NCI-H1105 treated with DMSO at 0.1 percent for 48 hours (cell line): Measurements from ENCODE around the gene STAG3.
A peak's percentile ranks its signal among the peaks of the same experiment; 100 is the strongest.
"Not testable (repeated sequence)": the region's sequence is repeated elsewhere in the genome, so short reads cannot be mapped to it uniquely, and the experiment has no call there.

ENCODE experiments used
- DNase-seq: peaks from one replicate; lab custom pipeline; 2025; lab: John Stamatoyannopoulos, UW

Gene STAG3

DNA sequence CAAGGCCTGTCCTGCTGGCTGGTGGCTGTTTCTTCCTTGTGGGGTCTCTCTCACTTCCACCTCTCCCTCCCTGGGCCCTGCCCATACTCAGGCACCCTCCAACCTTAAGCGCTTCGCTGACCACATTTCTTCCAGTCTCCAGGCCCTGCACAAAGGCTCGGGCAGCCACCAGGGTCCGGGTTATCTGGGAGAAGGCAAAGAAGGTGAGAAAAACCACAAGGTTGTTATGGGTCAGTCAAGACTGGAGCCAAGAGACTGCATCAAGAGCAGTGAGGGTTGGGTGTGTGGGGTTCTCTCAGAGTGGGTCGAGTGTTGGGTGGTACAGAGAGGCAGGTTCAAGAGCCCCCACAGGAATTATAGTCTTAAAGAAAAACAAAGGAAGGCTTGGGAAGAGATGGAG lies 3.1 kb upstream of the STAG3 start:
- DNase-seq, result no peak

DNA sequence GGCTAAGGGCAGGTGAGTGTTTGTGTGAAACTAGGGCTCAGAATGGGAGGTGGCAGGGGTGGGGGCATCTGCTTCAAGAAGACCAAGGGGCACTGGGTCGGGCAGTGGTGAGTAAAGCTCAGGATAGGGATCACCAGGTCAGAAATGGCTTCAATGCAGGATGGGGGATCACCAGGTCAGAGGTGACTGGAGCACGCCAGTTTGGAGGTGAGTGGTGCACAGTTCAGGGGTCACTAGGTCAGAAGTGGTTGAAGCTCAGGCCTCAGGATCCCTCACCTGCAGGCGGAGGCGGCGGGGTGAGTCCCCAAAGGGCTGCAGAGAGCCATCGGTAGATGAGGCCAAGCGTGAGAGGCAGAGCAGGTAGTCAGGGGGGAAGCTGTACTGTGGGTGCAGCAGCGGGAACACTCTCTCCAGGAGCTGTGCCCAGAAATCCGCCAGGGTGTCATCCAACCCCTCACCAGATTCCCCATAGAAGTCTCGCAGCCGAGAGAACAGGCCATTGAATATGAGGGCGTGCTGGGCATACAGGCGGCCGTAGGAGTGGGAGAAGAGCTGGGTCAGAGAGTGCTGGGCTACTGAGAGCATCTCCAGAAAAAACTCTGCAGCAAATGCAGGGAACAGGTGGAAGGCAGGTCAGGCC lies 2.3 kb upstream of the STAG3 start:
- no peak for DNase-seq

DNA sequence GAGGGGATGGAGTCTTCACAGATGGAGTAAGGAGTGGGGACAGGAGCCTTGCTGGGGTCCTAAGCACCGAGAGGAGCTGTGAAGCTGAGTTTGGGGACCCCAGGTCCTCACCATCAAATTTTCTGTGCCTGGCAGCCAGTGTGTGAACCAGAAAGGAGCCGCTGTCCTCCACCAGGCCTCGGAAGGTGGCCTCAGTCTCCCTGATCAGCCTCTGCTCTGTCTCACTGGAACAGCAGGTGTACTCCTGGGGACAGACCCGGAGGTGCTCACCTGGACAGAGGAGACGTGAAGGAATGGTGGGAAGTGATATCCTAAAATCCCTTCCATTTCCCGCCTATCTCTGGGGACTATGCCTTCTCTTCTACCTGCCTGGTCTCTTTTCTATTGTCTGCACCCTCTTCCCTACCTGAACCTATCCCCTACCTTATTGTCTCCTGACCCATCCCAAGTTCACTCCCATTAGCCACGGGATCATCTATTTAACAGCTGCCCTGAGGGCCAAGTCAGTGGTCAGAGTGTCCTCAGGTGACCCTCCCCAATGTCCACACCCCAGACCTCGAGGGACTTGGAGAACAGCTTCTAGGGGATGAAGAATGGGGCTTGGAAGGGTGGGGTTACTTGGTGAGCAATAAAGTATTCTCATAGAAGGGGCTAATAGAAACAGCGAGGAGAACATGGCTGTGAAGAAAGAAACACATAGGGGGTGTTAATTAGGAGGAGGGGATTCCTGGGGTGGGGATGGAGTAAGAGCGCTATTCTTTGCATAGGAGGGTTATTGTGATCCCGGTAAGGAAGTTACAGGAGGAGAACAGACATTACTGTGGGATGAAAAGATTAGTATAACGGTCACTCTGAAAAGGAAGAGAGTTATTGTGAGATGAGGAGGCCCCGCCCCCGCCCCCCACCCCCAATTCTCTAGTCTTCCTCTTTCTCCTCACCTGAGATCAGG lies 1.3 kb upstream of the STAG3 start:
- DNase-seq, result peak; percentile 7

DNA sequence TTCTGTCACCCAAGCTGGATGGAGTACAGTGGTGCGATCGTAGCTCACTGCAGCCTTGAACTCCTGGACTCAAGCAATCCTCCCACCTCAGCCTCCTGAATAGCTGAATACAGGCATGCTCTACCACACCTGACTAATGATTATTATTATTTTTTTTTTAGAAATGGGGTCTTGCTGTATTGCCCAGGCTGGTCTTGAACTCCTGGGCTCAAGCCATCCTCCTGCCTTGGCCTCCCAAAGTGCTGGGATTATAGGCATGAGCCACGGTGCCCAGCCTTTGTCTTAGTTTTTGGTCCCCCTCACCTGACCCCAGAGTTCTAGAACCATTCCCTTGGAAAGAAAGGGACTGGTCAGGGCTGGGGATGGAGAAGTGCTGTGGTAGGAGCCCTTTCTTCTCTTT lies 2.4 kb downstream of the STAG3 start:
- not testable (repeated sequence) for DNase-seq

DNA sequence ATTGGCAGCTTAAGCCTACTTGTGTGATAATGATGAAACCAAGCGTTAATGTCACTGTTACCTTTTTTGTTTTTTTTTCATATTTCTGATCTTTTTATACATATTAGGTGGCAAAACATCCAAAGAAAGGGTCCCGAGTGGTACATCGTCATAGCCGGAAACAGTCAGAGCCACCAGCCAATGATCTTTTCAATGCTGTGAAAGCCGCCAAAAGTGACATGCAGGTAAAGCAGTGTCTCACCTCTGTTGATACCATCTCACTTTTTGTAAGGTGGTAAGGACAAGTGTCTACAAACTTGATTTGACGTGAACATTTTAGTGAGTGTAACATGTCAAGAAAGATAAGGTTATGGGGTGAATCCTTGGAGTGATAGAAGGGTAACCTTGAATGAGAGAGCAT lies 4.9 kb downstream of the STAG3 start:
- not testable (repeated sequence) for DNase-seq

DNA sequence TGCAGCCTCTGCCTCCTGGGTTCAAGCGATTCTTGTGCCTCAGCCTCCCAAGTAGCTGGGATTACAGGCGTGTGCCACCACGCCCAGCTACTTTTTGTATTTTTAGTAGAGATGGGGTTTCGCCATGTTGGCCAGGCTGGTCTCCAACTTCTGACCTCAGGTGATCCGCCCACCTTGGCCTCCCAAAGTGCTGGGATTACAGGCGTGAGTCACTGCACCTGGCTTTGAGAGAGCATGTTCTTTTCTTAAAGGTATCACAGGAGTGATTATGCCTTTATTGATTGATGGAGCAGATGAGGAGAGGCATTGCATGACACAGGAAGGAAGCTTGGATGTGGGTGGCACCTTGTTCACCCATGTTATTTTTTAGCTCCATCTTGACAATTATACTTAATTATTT lies 5.4 kb downstream of the STAG3 start:
- DNase-seq, result not testable (repeated sequence)

DNA sequence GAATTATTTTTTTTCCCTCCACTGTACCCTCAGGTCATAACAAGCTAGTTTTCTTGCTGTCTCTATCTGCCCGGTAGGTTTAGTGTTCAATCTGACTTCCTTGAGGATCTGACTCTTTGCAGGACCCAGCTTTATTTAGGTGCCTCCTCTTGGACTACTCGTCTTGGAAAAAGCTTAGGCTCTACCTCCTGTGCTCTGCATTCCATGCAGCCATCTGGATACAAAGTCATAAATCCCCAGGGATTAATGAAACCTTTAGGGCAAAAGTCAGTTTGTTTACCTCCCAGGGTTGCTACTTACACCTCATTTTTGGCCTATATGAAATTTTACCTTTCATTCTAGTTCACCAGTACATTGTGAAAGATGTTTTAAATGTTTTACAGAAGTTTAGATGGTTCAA lies 8.0 kb downstream of the STAG3 start:
- no peak for DNase-seq

DNA sequence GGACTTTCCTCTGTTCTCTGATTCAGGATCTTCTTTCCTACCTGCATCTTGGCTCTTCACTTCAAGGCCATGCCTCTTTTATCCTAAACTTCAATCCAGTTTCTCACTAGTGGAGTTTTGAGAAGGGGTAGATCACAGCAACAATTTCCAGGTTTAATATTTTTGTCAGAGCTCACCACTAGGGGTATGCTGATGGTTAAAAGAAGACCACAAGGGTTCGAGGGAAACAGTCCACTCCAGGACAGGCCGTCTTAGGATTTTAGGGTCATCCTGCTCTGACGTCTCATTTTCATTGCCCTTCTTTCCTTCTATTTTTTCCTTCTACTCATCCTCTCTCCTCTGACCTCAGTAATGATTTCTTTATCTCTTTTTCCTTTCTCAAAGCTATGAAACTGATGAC lies 11.3 kb downstream of the STAG3 start:
- DNase-seq, result no peak

DNA sequence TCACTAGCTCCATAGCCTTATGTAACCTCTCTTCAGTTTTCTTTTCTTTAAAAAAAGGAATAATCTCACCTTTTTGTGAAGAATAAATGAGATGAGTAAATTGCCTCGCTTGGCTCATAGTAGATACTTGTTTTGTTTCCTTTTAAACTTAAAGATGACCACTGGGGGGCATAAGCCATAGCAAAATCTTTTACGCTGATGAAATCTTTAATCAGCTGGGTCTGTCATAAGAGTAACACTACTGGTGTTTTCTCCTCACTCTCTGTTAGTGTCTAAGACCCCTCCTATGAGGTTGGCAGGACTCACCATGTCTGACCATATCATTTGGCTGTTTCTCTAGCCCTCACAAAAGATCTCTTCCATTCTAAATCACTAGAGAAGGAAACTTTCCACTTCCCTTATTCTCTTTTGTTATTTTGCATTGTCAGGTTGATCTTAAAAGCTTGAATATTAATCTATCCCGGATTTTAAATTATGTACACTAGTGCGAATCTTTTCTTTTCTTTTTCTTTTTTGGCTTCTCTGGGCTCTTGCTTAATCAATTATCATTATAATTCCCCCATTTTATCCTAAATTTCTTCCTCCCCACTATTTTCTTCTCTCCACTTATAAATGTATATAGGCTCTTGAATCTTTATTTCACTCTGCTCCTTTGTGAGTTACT lies 12.5 kb downstream of the STAG3 start:
- DNase-seq, result peak; percentile 2

DNA sequence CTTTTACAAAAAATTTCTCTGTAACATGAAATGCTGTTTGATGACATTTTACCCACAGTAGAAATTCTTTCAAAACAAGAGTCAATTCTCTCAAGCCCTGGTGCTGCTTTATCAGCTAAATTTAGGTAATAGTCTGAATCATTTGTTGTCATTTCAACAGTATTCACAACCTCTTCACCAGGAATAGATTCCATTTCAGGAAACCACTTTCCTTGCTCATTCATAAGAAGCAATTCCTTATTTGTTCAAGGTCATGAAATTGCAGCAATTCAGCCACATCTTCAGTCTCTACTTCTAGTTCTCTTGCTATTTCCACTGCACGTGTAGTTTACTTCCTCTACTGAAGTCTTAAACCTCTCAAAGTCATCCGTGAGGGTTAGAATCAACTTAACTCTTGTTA lies 14.1 kb downstream of the STAG3 start:
- no peak for DNase-seq

DNA sequence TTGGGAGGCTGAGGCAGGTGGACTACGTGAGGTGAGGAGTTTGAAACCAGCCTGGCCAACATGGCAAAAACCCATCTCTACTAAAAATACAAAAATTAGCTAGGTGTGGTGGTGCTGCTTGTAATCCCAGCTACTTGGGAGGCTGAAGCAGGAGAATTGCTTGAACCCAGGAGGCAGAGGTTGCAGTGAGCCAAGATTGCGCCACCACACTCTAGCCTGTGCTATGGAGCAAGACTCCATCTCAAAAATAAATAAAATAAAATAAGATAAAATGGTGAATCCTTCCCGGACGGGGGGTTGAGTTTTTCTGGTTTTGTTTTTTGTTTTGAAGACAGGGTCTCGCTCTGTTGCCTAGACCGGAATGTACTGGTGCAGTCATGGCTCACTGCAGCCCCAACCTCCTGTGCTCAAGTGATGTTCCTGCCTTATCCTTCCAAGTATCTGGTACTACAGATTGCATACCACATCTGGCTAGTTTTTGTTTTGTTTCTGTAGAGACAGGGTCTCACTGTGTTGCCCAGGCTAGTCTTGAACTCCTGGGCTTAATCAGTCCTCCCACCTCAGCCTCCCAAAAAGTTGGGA lies 14.7 kb downstream of the STAG3 start:
- DNase-seq, result not testable (repeated sequence)

DNA sequence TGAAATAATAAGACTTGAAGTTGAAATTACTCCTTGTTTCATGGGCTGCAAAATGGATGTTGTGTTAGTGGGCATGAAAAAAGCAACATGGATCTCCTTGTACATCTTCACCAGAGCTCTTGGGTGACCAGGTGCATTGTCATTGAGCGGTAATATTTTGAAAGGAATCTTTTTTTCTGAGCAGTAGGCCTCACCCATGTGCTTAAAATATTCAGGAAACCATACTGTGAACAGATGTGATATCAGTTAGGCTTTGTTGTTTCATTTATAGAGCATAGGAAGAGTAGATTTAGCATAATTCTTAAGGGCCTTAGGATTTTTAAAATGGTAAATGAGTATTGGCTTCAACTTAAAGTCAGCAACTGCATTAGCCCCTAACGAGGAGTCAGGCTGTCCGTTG lies 15.3 kb downstream of the STAG3 start:
- DNase-seq, result no peak

DNA sequence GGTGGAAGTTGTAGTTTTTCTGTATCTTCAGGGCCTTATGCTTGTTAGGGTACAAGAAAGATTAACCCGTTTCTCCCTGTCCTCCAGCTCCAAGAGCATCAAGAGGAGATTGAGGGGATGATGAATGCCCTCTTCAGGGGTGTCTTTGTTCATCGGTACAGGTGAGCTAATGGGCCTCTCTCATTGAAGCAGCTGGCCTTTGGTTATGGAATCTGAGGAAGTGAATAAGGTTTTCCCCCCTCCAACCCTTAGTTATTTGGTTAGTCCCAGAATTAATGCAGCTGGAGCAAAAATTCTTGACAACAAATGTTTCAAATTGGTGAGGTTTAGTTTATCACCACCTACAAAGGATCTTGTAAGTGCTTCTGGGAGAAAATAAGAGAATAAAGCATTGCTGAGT lies 17.5 kb downstream of the STAG3 start:
- no peak for DNase-seq

DNA sequence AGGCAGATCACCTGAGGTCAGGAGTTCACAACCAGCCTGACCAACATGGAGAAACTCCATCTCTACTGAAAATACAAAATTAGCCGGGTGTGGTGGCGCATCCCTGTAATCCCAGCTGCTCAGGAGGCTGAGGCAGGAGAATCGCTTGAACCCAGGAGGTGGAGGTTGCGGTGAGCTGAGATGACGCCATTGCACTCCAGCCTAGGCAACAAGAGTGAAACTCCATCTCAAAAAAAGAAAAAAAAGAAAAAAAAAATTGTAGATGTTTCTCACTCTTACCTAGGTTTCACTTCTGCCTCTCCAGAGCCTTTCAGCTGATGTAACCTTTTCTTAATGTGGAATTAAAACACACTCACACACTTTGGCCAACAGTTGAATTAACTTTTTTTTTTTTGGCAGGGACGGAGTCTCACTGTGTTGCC lies 18.2 kb downstream of the STAG3 start:
- not testable (repeated sequence) for DNase-seq

DNA sequence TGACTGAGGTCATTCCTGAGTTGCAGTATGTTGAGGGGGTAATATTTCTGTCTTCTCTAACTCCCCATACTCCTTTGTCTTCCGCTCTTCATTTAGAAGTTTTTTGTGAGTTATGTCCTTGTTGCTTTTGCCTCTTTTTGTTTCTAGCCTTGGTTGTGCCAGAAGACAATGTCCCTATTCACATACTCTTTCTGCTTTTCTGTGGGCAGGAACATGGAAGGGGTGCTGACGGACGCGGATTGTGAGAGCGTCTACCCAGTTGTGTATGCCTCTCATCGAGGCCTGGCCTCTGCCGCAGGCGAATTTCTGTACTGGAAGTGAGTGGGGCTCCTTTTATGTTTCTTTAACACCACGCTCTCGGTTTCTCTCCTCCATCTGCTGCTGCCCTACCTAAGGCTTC lies 20.5 kb downstream of the STAG3 start:
- DNase-seq, result no peak

DNA sequence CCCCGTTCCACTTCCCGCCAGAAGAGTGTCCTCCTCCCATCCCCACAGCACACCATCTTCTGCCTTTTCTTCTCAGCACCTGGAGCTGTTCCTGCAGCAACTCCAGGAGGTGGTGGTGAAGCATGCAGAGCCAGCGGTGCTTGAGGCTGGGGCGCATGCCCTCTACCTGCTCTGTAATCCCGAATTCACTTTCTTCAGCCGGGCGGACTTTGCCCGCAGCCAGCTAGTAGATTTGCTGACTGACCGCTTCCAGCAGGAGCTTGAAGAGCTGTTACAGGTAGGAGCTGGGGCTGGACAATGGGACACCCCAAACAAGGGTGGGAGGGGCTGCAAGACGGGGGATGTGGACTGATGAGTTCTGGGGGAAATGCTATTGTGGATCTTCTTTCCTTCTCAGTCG lies 23.0 kb downstream of the STAG3 start:
- no peak for DNase-seq

DNA sequence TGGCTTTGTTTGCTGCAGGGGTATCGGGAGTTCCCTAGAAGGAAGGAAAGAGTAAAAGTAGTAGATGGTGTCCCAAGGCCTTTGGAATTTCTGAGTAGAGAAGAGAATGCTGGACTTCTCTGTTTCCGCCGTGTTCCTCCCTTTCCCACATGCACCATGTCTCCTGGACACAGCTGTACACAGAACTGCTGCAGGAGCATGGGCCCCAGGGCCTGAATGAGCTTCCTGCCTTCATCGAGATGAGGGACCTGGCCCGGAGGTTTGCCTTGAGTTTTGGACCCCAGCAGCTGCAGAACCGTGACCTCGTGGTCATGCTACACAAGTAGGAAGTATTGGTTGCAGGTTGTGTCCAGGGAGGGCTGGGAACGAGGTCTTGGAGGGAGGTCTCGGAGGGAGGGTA lies 26.7 kb downstream of the STAG3 start:
- no peak for DNase-seq

DNA sequence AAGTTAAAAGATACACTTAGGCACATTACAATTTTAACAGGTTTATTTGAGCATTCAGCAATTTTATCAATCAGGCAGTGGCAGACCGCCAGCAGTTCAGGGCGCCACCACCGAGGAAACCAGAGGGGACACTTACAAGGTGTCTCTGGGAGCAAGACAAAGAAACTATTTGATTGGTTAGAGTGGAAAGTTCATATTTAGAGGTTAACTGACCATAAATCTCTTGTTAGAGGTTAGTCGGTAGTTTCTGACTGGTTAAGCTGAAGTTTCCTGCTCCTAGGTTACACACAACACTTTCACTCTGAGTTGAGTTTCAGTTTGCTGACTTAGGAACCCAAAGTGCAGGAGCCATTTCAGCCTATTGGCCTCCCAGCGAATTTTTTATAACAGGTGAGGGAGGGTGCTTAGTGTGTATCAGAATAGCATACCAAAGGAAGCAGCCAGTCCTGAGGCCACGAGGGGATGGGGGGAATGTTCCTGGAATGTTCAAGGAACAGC lies 31.2 kb downstream of the STAG3 start:
- DNase-seq, result no peak

DNA sequence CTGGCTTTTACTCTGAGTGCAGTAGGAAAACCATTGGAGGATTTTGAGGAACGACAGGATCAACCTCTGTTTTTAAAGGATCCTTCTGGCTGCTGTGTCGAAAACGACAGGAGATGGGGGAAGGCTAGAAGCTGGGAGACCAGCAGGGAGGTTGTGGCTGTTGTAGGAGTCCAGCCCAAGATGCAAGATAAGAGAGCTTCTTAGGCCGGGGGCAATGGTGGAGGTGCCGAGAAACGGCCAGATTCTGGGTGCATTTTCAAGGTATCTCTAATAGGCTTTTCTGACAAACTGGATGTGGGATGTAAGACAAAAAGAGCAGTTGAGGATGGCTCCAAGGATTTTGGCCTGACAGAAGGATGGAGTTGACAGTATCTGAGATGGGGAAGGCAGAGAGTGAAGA lies 31.8 kb downstream of the STAG3 start:
- no peak for DNase-seq

DNA sequence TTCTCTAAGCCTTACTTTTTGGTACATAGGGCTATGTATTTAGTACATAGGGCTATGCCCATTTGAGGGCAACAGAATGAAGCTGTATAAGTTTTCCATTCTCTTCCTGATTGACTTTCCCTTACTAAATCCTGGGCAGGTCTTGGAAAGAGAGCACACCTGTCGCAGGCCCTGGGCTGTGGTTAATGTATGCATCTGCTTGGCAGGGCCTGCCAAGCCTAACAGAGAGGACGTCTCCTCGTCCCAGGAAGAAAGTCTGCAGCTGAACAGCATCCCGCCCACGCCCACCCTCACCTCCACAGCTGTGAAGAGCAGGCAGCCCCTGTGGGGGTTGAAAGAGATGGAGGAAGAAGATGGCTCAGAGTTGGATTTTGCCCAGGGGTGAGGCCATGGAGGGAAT lies 33.1 kb downstream of the STAG3 start:
- DNase-seq, result no peak

DNA sequence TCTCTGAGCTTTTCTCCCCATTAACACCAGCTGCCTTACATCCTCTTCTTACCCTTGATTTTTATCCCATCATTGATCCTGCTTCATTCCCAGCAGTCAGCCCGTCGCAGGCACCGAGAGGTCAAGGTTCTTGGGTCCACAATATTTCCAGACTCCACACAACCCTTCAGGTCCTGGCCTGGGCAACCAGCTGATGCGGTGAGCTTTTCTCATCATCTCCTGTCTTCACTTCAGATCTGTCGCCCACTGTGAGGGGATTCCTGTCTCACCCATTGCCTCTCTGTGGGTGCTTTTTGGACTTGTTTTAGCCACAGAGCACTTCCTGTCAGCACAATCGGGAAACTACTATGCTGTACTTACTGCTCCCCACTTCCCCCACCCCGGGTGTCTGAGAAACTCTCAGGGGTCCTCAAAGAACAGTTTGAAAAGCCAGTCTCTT lies 33.6 kb downstream of the STAG3 start:
- DNase-seq, result no peak

DNA sequence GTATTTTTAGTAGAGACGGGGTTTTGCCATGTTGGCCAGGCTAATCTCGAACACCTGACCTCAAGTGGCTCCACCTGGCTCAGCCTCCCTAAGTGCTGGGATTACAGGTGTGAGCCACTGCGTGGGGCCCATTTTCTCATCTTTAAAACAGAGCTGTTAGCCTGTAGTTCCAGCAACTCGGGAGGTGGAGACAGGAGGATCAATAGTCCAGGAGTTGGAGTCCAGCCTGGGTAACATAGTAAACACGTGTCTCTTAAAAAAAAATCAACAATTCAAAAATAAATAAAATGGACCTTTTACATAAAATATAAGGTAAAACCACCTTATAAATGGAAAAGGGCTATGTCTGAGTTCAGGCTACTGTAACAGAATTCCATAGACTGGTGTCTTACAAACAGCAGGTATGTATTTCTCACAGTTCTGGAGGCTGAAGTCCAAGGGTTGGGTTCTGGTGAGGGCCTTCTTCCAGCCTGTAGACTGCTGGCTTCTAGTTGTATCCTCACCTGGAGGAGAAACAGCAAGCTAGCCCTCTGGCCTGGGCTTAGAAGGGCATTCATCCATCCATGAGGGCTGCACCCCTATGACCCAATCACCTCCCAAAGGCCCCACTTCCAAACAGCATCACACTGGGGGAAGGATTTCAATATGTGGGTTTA lies 35.0 kb downstream of the STAG3 start:
- no peak for DNase-seq
